ENCODE data around the gene PTHLH.

- no peak for TF ChIP-seq CTCF (IDR thresholded peaks at IDR 0.05)
- no peak for TF ChIP-seq POLR2A (IDR thresholded peaks at IDR 0.05)
Observed at GRCh38 chr12:27951898-27952297, 20.6 kb downstream of the PTHLH start.

Measured in esophagus squamous epithelium (tissue), 4 donors.